Stomach (tissue), 9 donors: Measurements from ENCODE around the gene VWA8. TPM values are rescaled to one million over a fixed set of nuclear protein-coding genes. Genes with fewer than 3 reads are reported as not detected.

Source experiments
- DNase-seq, 2 donors: peaks; one replicate each; pipeline versions ENCODE4 v3.0.0 to v3.0.0-alpha.2; 2013 to 2019
- H3K27ac ChIP-seq, 5 donors: fragments of 200-600 bp in 4 of 5; sonication (generic) in 4 of 5; one replicate each; pipeline ENCODE4 v1.5.1; 2013 to 2019; ENCODE audit warnings: mild to moderate bottlenecking in 1 of 5, moderate library complexity in 1 of 5
- H3K27me3 ChIP-seq, 3 donors: fragments of 200-600 bp; sonication (generic); one replicate each; pipeline ENCODE4 v1.5.1; 2017 to 2019; ENCODE audit warnings: mixed run types in 1 of 3
- H3K36me3 ChIP-seq, 4 donors: fragments of 200-600 bp; sonication (generic); 1 replicate in 3 of 4; 2 replicates in 1 of 4; pipeline ENCODE4 v1.5.1; 2016 to 2019
- H3K4me1 ChIP-seq, 4 donors: fragments of 200-600 bp; sonication (generic); one replicate each; pipeline ENCODE4 v1.5.1; 2016 to 2019
- H3K4me3 ChIP-seq, 4 donors: fragments of 200-600 bp; sonication (generic) in 3 of 4; one replicate each; pipeline ENCODE4 v1.5.1; 2016 to 2019; ENCODE audit warnings: mild to moderate bottlenecking in 1 of 4
- H3K9me3 ChIP-seq, 4 donors: fragments of 200-600 bp; sonication (generic); one replicate each; pipeline ENCODE4 v1.5.1; 2016 to 2019
- CTCF ChIP-seq, 7 experiments: fragments of 450-650 bp in 4 of 7; fragments of 200-600 bp in 3 of 7; sonication (generic) in 3 of 7; IDR thresholded peaks; one replicate each; pipeline ENCODE4 v1.5.1; 2016 to 2019; ENCODE audit warnings: antibody characterized with exemption in 7 of 7, control low read depth in 2 of 7, mild to moderate bottlenecking in 1 of 7
- EP300 ChIP-seq: sonication (generic); formaldehyde crosslinking; IDR thresholded peaks from one replicate; pipeline ENCODE4 v1.6.1; 2017; ENCODE audit warnings: antibody characterized with exemption
- POLR2A ChIP-seq, 4 donors: fragments of 450-650 bp; IDR thresholded peaks; one replicate each; pipeline ENCODE4 v1.6.1; 2016; ENCODE audit warnings: antibody characterized with exemption in 4 of 4, control low read depth in 2 of 4, mild to moderate bottlenecking in 1 of 4, moderate library complexity in 1 of 4
- POLR2AphosphoS5 ChIP-seq, 3 donors: sonication (generic); formaldehyde crosslinking; IDR thresholded peaks; one replicate each; pipeline ENCODE4 v1.6.1; 2016; ENCODE audit warnings: antibody characterized with exemption in 3 of 3
- WGBS, 5 donors: extraction: QIAGEN DNeasy Blood & Tissue Kit in 3 of 5; methylation state at CpG; one replicate each; pipeline versions ENCODE4 v1.1.5 to v1.1.7; 2013 to 2018; 5-methylcytosine and 5-hydroxymethylcytosine counted together
- intact Hi-C: fragments of 100-400 bp; cut with DNase I; formaldehyde crosslinking; loops from one replicate; pipeline ENCODE4 v1.15.1; 2023; ENCODE audit warnings: low total_unique reads
- polyA plus RNA-seq, 3 donors: library from polyadenylated mRNA; stranded (reverse); fragments of 200-250 nt; gene quantifications; one replicate each; pipeline ENCODE4 v1.2.3, GENCODE V29; 2013
- total RNA-seq, 5 donors: library from RNA; depleted of rRNA; stranded (reverse); fragments of >200 nt; gene quantifications; one replicate each; pipeline versions ENCODE4 v1.1.0 to v1.2.3, GENCODE V29; 2014 to 2016
- donor health status: healthy with polysubstance abuse.
- donor health status: Bipolar disorder and iron deficiency.
- donor health status: healthy.

Gene VWA8
- total and polyA plus RNA-seq, 8 donors = 3.3 to 99.2 (median 25.4) TPM

GRCh38 chr13:41802684-41803444 is 158.0 kb downstream of the VWA8 start:
- no peak for DNase-seq
- intact Hi-C loops = no loop called here
- no peak for TF ChIP-seq CTCF (IDR thresholded peaks at IDR 0.05)
- TF ChIP-seq POLR2AphosphoS5 (IDR thresholded peaks at IDR 0.05) = no peak
- no peak for TF ChIP-seq EP300
- TF ChIP-seq POLR2A (IDR thresholded peaks at IDR 0.05) = no peak
- Histone ChIP-seq H3K27ac (no peak overlapping the region), H3K4me3 (no peak overlapping the region), H3K9me3 (no peaks in the 10 kb centered on the region), H3K36me3 (peaks cover 4 to 43% (median 21%) of the 10 kb centered on the region in 4 donors), H3K4me1 (no peaks in the 10 kb centered on the region), H3K27me3 (no peaks in the 10 kb centered on the region)
- 90 to 100% (median 91%) methylated on average over 1 of the region's 1 CpG for WGBS, 5 donors

GRCh38 chr13:41802043-41802683 is 158.7 kb downstream of the VWA8 start:
- no peak overlapping the region for H3K27ac ChIP-seq
- no peak for TF ChIP-seq POLR2A (IDR thresholded peaks at IDR 0.05)
- no peak for TF ChIP-seq EP300
- no peak for TF ChIP-seq CTCF (IDR thresholded peaks at IDR 0.05)
- no peak for TF ChIP-seq POLR2AphosphoS5 (IDR thresholded peaks at IDR 0.05)
- intact Hi-C loops = no loop called here
- H3K36me3 ChIP-seq = peaks cover 4 to 37% (median 16%) of the 10 kb centered on the region in 4 donors
- WGBS, 5 donors = 89 to 100% (median 97%) methylated on average over 2 of the region's 2 CpGs
- no peak overlapping the region for H3K4me3 ChIP-seq
- no peak for DNase-seq
- H3K4me1 ChIP-seq = no peaks in the 10 kb centered on the region
- H3K9me3 ChIP-seq = no peaks in the 10 kb centered on the region
- H3K27me3 ChIP-seq = no peaks in the 10 kb centered on the region

GRCh38 chr13:41791056-41791455 is 169.9 kb downstream of the VWA8 start:
- intact Hi-C loops = no loop called here
- DNase-seq = no peak

DNA sequence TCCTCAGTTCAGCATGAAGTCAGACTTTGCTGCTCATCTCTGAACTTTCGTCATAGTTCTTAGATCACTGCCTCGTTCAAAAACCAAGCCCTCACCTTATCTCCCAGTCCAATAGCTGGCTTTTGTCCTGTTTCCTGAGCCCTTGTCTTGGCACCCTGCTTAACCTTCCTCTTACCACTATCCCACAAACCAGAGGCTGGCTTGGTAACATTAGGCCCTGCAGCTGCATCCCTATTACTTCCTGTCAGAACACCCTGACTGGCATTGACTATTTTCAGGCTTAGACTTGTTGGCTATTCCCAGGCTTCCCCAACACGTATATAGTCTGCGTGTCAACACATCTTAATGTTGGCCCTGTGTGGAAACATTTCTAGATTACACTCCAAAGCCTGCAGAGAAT is 172.4 kb downstream of the VWA8 start:
- no peak for TF ChIP-seq POLR2AphosphoS5 (IDR thresholded peaks at IDR 0.05)
- H3K9me3 ChIP-seq = no peaks in the 10 kb centered on the region
- peaks cover 0 to 10% (median 0%) of the 10 kb centered on the region in 4 donors for H3K4me1 ChIP-seq
- intact Hi-C loops = no loop called here
- H3K27me3 ChIP-seq = no peaks in the 10 kb centered on the region
- no peak overlapping the region for H3K27ac ChIP-seq
- H3K36me3 ChIP-seq = peaks cover 0 to 2% (median 0%) of the 10 kb centered on the region in 4 donors
- H3K4me3 ChIP-seq = no peak overlapping the region
- WGBS, 5 donors = 48 to 70% (median 64%) methylated on average over 4 of the region's 4 CpGs
- DNase-seq = peak in 1 of 2 donors; percentile 25

More at GRCh38 chr13:41791056-41791455, 169.9 kb downstream of the VWA8 start:
- Histone ChIP-seq H3K36me3 (peaks cover 0 to 13% (median 5%) of the 10 kb centered on the region in 4 donors), H3K4me1 (peaks cover 0 to 1% (median 0%) of the 10 kb centered on the region in 4 donors), H3K27me3 (no peaks in the 10 kb centered on the region), H3K4me3 (no peak overlapping the region), H3K27ac (no peak overlapping the region), H3K9me3 (no peaks in the 10 kb centered on the region)
- TF ChIP-seq POLR2AphosphoS5 (IDR thresholded peaks at IDR 0.05) = no peak

GRCh38 chr13:41785402-41786172 is 175.3 kb downstream of the VWA8 start:
- no peaks in the 10 kb centered on the region for H3K36me3 ChIP-seq
- WGBS, 5 donors = 76 to 81% (median 79%) methylated on average over 6 of the region's 6 CpGs
- H3K9me3 ChIP-seq = no peaks in the 10 kb centered on the region
- no peaks in the 10 kb centered on the region for H3K27me3 ChIP-seq
- no peak overlapping the region for H3K4me3 ChIP-seq
- TF ChIP-seq POLR2A (IDR thresholded peaks at IDR 0.05) (no peak), EP300 (no peak), POLR2AphosphoS5 (IDR thresholded peaks at IDR 0.05) (no peak), CTCF (IDR thresholded peaks at IDR 0.05) (no peak)
- H3K27ac ChIP-seq = no peak overlapping the region
- DNase-seq = no peak
- intact Hi-C loops = no loop called here
- H3K4me1 ChIP-seq = peaks cover 6 to 21% (median 13%) of the 10 kb centered on the region in 4 donors
